ENCODE data around the gene F2RL1. TPM values are rescaled to one million over a fixed set of nuclear protein-coding genes. Genes with fewer than 3 reads are reported as not detected.
A peak's percentile ranks its signal among the peaks of the same experiment; 100 is the strongest.
"Not testable (repeated sequence)": the region's sequence is repeated elsewhere in the genome, so short reads cannot be mapped to it uniquely, and the experiment has no call there.

F2RL1 gene, protein sequence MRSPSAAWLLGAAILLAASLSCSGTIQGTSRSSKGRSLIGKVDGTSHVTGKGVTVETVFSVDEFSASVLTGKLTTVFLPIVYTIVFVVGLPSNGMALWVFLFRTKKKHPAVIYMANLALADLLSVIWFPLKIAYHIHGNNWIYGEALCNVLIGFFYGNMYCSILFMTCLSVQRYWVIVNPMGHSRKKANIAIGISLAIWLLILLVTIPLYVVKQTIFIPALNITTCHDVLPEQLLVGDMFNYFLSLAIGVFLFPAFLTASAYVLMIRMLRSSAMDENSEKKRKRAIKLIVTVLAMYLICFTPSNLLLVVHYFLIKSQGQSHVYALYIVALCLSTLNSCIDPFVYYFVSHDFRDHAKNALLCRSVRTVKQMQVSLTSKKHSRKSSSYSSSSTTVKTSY
- total RNA-seq, result 0.76 TPM

DNA sequence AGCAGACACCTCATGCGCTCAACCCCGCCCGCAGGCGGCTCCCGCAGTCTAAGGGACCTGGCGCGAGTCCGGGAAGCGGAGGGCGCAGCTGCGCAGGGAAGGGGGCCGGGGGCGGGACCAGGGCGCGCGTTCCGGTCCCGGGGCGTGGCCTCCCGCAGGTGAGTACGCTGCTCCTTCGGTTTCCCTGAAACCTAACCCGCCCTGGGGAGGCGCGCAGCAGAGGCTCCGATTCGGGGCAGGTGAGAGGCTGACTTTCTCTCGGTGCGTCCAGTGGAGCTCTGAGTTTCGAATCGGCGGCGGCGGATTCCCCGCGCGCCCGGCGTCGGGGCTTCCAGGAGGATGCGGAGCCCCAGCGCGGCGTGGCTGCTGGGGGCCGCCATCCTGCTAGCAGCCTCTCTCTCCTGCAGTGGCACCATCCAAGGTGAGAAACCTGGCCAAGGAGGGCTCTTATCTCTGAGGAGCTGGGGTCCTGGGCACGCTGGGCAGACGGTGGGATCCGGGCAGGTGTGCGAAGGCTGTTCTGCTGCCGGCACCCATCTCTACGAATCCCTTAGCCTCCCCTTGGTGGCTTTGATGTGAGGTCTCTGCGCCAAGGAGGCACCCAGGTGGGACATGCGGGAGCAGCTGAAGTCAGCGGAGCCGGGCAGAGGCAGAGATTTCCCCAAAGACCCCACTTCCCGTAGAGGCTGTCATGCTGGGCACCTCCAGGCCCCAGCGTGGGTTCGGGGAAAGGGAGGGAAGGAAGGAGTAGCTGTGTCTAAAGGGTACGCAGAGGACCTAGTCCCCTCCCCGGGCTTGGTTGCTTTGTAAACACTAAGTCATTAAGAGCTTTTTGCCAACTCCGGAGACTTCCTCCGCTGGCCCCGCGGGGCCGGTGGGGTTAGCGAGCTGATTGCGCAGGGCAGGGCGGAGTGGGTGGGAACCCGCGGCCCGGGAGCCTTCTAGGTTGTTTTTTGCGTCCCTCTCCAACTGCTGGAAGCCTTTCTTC, at the start of gene F2RL1:
TSS of gene F2RL1 (plus strand) at position 187 of the 988 bp plus-strand sequence. CDS start at position 340, 153 bp downstream.
- ATAC-seq, result peak; percentile 50
- peak; percentile 59 for DNase-seq (ENCODE audit: low spot score)
- intact Hi-C loops (cut with DNase I), result no loop called here

DNA sequence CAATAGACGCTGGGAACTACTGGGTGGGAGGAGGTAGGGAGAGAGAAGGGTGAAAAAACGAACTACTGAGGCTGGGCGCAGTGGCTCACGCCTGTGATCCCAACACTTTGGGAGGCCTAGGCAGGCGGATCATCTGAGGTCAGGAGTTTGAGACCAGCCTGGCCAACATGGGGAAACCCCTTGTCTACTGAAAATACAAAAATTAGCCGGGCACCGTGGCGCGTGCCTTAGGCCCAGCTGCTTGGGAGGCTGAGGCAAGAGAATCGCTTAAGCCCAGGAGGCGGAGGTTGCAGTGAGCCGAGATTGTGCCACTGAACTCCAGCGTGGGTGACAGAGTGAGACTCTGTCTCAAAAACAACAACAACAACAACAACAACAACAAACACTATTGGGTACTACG, 47.8 kb upstream of the F2RL1 start:
- ATAC-seq; DNase-seq (ENCODE audit: low spot score): not testable (repeated sequence)
- intact Hi-C loops (cut with DNase I), result loop anchor here (10.0 kb wide), 1 partner anchor 166 kb away; no protein-coding TSS in a partner anchor

DNA sequence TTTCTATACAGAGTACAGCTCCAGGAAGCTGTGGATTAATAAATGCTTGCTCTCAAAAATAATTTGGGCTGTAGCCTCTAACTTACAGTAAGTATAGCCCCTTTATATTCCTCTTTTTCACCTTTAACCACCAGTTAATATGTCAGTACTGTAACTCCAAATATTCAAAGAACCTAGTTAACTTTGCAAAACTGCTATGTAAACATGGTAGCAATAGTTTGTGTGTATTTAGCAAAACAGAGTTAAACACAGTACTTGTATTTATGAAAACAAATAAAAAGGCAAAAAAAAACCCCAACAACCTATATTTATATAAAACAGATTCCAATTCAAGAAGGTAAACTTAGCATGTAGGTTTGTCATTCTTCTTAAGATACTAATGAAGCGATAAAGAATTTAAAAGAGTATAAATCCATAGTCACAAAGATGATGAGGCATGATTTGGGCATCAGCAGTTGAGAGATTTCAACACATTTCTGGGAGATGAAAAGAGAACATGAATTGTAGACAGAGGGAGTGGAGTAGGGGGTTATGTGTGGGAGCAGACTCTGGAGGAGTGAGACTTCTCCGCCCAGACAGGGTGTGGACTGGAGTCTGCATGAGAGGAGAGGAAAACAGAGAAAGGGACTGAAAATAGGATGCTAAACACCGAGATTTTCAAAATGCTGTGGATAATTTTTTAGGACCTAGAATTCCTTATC, 47.0 kb upstream of the F2RL1 start:
- intact Hi-C loops (cut with DNase I), result loop anchor here (10.0 kb wide), 1 partner anchor 167 kb away; no protein-coding TSS in a partner anchor
- ATAC-seq, result no peak
- no peak for DNase-seq (ENCODE audit: low spot score)

DNA sequence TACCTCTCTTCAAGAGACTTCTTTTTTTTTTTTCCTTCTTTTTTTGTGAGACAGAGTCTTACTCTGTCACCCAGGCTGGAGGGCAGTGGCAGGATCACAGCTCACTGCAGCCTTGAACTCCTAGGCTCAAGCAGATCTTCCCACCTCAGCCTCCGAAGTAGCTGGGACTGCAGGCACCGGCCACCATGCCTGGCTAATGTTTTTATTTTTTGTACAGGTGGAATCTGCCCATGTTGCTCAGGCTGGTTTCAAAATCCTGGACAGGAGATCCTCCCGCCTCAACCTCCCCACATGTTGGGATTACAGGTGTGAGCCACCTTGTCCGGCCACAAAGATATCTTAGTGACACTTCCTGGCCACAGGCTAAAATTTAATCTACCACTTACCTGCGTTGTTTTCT, 42.9 kb upstream of the F2RL1 start:
- intact Hi-C loops (cut with DNase I), result loop anchor here (10.0 kb wide), 1 partner anchor 171 kb away; no protein-coding TSS in a partner anchor
- no peak for ATAC-seq
- no peak for DNase-seq (ENCODE audit: low spot score)

DNA sequence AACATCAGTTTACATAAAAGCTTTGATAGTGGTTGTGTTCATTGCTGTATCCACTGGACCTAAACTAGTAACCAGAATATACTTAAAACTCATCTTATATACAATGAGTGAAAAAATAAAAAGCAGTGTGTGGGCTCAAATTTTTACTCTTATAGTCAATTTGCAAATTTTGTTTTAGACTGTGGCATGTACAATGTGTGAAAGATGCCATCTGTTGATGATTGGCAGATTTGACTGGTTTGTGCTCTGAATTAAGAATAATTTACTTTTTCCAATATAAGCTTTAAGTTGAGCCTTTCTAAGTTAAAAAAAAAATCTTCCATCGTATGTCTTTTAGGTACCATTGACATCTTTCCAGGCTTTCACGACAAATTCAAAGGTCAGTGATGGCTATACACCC, 42.4 kb upstream of the F2RL1 start:
- DNase-seq (ENCODE audit: low spot score) (no peak), ATAC-seq (no peak)
- intact Hi-C loops (cut with DNase I), result loop anchor here (10.0 kb wide), 1 partner anchor 172 kb away; no protein-coding TSS in a partner anchor

DNA sequence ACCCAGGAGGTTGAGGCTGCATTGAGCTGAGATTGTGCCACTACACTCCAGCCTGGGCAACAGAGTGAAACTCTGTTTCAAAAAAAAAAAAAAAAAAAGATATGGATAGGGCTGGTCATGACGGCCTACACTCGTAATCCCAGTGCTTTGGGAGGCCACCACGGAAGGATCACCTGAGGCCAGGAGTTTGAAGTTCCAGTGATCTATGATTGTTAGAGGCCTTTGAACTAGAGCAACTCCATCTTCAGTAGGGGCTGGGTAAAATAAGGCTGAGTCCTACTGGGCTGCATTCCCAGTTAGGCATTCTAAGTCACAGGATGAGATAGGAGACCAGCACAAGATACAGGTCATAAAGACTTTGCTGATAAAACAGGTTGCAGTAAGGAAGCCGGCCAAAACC, 38.2 kb upstream of the F2RL1 start:
- DNase-seq (ENCODE audit: low spot score); intact Hi-C loops (cut with DNase I); ATAC-seq: not testable (repeated sequence)

DNA sequence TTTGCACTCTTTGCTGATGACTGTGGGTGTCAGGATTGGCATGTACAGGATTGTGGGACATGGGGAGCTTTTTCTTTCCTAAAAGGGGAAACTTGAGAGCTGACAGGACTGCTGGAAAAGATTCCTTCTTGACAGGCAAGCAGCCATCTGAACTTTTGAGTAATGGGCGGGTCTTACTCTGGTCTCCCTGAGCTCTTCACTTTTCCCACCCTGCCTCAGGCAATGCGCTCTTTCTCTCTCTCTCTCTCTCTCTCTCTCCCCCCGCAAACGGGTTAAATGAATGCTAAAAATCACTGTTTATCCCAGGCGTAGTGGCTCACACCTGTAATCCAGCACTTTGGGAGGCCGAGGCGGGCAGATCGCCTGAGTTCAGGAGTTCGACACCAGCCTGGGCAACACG, 37.1 kb upstream of the F2RL1 start:
- no peak for ATAC-seq

DNA sequence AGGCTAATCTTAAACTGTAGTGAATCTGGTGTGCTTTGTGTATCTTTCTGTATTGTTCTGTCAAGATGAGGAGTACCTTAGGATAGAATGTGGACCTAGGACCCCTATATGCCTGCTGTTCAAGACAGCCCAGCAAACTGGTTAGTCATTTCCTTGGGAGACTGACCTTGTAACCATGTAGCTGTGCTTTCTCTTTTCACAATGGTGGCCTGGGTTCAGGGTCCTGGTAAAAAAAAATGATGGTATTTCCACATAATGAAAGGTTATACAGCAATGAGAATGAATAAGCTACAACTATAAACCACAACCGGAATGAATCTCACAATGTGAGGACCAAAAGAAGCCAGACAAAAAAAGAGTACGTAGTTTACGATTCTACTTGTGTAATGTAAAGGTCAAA, 36.4 kb upstream of the F2RL1 start:
- ATAC-seq, result no peak
- intact Hi-C loops (cut with DNase I), result no loop called here
- no peak for DNase-seq (ENCODE audit: low spot score)

More for the DNA sequence above, 37.1 kb upstream of the F2RL1 start:
- no peak for DNase-seq (ENCODE audit: low spot score)
- intact Hi-C loops (cut with DNase I), result no loop called here

DNA sequence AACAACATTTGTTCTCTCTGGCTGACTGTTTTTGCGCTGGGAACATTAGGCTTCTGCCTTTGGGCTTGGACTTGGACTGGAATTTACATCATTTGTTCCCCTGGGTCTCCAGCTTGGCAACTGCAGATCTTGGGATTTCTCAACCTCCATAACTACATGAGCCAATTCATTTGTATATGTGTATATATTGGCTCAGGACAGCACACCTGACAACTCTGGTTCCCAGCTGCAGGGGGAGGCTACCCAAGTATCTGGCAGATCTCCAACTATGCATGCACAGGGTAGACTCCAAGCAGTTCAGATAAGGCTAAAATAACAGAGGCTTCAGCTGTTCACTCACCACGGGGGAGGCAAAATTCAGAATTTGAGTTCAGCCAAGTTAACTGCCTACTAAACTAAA, 31.6 kb upstream of the F2RL1 start:
- peak; percentile 98 for ATAC-seq

DNA sequence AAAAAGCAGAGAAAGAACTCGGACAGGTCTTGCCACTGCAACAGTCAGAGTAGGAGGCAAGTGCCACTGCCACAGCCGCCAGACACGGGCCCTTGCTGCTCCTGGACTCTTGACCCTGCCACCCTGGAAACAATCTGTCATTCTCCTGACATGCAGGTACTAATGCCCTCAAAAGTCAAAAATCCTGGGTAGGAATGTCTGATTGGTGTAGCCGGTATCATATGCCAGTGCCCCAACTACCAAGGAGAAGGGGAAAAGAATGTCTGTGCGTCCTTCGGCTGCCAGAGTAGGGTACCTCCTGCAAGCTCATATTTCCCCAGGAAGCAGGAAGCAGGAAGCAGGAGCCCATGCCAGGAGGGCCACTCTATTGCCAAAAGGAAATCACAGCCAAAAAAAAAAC, 30.5 kb upstream of the F2RL1 start:
- intact Hi-C loops (cut with DNase I), result no loop called here
- ATAC-seq, result no peak
- DNase-seq (ENCODE audit: low spot score), result no peak

More for the DNA sequence above, 31.6 kb upstream of the F2RL1 start:
- DNase-seq (ENCODE audit: low spot score), result peak; percentile 73
- intact Hi-C loops (cut with DNase I), result no loop called here

DNA sequence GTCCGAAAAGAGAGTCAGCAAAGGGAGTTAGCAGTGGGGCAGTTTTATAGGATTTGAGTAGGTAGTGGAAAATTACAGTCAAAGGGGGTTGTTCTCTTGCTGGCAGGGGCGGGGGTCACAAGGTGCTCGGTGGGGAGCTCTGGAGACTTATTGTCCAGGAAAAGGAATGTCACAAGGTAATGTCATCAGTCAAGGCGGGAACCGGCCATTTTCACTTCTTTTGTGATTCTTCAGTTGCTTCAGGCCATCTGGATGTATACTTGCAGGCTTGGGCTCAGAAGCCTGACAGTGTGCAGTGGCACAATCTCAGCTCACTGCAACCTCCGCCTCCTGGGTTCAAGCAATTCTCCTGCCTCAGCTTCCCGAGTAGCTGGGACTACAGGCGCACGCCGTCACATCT, 29.6 kb upstream of the F2RL1 start:
- intact Hi-C loops (cut with DNase I); DNase-seq (ENCODE audit: low spot score); ATAC-seq: not testable (repeated sequence)

DNA sequence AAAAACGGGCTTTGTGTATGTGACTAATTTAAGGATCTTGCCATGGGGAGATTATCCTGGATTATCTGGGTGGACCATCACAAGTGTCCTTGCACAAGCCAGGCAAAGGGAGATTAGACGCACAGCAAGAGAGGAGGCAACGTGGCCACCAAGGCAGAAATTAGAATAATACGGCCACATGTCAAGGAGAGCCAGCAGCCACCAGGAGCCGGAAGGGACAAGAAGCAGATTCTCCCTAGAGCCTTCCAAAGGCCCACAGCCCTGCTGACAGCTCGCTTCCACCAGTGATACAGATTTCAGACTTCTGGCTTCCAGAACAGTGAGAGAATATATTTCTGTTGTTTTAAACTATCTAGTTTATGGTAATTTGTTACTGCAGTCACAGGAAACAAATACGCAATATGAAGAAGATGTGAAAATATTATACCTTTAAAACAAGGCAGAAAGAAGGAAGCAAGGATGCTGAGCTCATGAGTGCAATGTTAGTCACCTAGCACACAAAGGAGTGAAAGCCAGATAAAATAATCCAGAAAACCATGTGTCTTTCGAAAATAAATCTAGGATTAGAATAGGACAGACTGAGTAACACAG, 28.7 kb upstream of the F2RL1 start:
- no peak for DNase-seq (ENCODE audit: low spot score)
- intact Hi-C loops (cut with DNase I), result no loop called here

DNA sequence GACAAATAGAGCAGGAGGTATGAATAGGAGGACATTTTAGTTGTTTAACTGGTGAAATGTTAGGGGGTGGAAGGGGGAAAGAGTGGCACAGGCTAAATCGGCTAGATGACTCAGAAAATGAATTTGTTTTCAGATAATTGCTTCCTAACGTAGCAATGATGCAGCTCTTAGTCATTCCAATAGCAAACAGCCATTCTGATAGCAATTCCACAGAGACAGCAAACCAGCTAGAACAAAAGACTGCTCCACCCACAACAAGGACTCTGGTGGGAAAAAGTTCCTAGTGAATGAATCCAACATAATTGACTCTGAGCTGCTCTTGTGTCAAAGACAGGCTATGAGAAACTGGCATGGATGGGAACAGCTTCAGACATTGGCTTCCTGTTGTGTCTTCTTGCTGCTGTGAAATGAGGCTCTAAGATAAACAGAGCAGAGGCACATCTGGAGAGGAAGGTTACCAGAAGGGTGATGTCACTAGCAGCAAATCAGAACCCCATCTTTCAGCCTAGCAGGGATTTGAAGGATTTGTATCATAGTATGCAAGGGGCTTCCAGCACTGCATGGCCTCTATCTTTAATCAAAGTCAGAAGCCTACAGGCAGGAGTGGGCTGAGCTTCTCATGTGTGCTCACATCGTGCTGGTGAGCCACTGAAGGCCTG, 28.1 kb upstream of the F2RL1 start:
- intact Hi-C loops (cut with DNase I), result no loop called here
- no peak for DNase-seq (ENCODE audit: low spot score)
- peak; percentile 63 for ATAC-seq

More for the DNA sequence above, 28.7 kb upstream of the F2RL1 start:
- ATAC-seq, result no peak

DNA sequence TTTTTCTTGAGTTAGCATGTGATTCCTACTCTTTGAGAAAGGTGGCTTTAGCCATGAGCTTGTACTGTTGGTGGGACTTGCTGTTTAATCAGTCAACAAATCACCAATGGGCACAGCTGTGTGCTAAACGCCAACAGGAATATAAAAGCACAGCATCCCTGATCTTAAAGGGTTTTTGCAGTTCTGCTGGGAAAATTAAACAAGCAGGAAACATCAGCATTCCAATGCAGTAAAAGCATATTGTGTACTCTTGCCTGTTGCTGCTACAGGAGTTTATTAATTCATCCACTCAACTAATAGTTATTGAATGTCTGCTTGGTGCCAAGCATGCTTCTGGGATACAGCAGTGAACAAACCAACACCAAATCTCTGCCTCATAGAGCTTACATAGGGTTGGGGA, 27.4 kb upstream of the F2RL1 start:
- DNase-seq (ENCODE audit: low spot score) (no peak), ATAC-seq (no peak)

DNA sequence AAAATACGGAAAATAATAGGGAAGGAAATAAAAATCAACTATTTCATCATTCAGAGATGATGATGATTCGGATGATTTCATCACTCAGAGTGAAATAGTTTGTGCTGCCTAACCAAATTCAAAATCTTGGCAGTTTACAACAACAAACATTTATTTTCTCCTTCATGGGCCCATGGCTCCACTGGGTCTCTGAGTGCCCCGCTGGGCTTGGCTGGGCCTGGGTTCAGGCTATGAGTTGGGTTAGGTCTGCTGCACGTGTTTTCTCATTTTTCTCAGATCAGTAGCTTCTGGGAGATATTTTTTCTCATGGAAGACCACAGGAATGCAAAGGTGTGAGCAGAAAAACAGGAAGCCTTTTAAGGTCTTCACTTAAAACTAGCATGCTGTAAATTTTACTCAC, 24.0 kb upstream of the F2RL1 start:
- intact Hi-C loops (cut with DNase I), result no loop called here
- no peak for DNase-seq (ENCODE audit: low spot score)
- ATAC-seq, result peak; percentile 71

More for the DNA sequence above, 27.4 kb upstream of the F2RL1 start:
- intact Hi-C loops (cut with DNase I), result no loop called here

DNA sequence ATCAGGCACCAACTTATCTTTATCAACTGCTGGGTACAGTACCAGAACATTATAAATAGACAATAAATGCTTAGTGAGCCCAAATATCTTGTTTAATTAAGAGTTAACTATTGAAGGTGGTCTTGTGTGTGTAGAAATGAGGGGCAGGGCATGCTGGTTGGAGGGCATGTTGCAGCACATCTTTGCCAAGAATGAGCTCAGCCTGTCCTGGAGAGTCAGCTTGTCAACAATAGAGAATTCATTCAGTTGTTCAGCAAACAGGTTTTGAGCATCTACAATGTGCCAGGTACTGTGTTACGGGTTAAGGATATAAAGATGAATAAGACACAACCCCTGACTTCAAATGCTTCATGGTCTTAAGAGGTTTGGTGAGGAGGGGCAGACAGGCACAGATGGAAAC, 19.2 kb upstream of the F2RL1 start:
- no peak for DNase-seq (ENCODE audit: low spot score)
- ATAC-seq, result no peak
- intact Hi-C loops (cut with DNase I), result no loop called here

DNA sequence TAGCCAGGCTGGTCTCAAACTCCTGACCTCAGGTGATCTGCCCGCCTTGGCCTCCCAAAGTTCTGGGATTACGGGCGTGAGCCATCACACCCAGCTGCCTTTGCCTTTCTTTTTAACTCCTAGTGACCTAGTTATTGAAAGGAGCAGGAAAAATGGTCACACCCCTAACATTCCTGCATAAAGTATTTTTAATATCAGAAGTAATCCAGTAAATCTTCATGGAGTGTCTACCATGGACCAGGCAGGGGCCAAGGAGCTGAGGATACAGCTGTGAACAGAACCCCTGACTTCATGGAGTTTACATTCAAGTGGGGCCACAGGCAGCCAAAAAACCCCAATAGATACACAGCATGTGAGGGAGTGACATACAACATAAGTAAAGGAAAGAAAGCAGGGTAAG, 18.3 kb upstream of the F2RL1 start:
- ATAC-seq (no peak), DNase-seq (ENCODE audit: low spot score) (no peak)
- intact Hi-C loops (cut with DNase I), result no loop called here
